Cerebellar nuclear complex (tissue), 1 donor: ENCODE data around the gene PALM2AKAP2.

Experiments used
- DNase-seq, 2 experiments: peaks; one replicate each; lab custom pipeline; 2025; lab: John Stamatoyannopoulos, UW

The PALM2AKAP2 gene

DNA sequence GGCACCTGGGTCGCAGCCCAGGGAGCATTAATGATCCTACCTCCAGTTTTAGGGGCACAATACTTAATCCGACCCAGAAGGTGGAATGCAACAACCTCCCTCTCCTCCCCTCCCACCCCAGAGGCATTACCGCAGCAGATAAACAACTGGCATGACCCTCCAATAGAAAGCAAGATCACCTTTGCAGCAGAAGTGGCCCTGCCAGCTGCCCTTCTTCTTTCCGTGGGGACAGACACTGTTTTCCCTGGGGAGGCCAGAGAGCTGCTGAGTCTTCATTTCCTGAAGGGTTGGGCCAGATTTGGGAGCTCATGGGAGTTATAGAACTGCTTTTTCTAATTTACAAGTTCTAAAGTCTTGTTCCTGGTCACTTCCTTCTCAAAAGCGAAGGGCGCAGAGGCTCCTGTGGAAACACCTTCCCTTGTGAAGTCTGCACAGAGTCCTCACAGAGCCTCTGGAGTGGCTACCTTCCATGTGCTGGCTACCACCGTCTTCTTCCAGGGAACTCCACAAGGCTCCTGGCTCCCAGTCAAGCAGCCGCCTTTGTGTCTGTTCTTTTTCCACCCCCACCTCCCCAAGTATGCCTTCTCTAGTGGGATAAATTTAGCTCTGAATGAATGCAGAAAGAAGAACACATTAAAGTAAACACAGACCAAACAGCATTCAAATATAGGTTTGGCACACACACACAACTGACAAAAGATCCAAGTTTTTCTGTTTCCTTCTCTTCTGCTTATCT, 8.0 kb upstream of the PALM2AKAP2 start:
- DNase-seq: no peak

- no peak for DNase-seq
Measured at GRCh38 chr9:109775516-109775915, 4.5 kb upstream of the PALM2AKAP2 start.

DNA sequence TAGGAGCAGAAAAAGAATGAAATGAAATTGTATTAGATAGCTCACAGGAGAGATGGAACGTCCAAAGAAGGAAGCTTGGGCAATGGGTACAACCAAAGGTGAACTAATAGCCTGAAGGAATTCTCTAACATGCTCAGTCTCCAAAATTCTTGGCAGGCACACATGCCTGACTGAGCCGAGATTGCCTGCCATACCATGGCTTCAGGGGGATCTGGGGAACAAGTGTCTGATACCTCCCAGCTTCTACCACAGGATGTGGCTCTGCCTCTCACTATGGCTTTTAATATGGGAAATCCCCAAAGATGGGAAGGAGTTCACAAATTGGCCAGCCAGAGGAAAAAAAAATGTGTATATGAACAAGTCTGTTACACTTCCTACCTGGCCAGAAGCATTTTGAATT, 3.6 kb upstream of the PALM2AKAP2 start:
- no peak for DNase-seq

- no peak for DNase-seq
Measured at GRCh38 chr9:109780453-109781033, 545 bp downstream of the PALM2AKAP2 start.

DNA sequence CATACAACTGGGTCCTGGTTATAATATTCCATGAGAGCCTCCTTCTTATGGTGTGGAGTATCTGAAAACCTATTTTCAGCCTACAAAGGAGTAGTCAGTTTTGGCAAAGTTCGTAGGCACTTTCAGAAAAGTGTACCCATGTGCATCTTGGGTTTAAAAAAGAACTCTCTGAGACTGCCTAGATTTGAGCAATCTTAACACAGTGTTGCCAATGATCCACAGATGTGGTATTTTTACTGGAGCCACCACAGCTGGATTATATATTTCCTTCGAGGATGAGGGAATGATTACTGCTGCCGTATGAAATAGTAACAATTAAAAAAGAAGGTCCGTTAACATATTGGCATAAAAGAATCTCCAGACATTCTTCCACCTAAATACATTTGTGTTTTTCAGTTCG, 1.1 kb downstream of the PALM2AKAP2 start:
- no peak for DNase-seq

- DNase-seq: no peak
Measured at GRCh38 chr9:109781541-109782197, 1.7 kb downstream of the PALM2AKAP2 start.

DNA sequence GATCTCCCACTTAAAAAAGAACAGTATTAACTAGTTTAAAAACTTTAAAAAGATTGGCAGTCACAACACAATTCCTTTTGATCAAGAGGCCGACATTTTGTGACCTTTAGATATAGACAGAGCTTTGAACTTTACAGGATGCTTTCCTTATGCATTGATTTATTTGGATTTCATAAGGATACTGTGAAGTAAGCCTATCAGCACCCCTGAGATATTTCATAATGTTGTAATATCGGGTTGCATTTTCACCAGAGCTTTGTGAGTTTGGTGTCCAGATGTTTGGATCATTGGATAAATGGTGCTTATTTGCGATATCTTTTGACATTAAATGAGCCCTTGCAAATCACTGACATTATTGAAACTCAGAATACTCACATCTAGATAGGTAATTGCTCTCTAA, 7.7 kb downstream of the PALM2AKAP2 start:
- no peak for DNase-seq

DNA sequence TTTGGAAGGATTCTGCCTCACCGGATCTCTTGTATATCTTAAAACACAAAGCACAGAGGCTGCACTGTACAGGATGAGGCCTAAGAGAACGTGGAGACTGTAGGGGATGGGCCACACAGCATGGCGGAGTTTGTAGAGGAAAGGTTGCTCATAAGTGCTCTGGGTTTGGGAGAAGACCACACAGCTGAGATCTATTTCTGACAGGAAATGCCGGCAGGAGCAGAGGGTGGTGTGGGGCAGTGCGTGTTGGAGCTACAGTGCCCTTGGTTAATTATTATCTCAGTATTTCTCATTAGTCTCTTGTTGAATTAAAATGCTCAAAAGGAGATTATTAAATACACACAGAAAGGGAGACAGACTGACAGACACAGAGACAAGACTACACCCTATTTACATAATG, 9.6 kb downstream of the PALM2AKAP2 start:
- DNase-seq: no peak

DNA sequence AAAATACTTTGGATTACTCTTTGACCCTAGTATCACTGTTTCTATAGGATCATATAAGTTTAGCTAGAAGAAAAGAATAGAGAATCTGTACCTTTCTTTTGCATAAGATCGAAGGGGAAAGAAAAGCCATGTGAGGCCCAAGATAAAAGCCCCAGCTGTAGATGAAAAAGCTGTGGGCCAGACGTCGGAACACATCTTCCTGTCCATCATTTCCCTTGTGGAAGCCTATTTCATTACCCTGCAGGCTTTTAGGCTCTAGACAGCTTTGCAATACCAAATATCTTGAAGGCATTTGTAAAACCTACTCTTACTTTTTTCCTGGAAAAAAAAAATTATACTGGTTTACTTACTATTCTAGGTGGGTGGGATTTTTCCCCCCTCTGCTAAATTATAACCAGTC, 10.0 kb downstream of the PALM2AKAP2 start:
- no peak for DNase-seq

- no peak for DNase-seq
Measured at GRCh38 chr9:109791003-109791677, 11.1 kb downstream of the PALM2AKAP2 start.

DNA sequence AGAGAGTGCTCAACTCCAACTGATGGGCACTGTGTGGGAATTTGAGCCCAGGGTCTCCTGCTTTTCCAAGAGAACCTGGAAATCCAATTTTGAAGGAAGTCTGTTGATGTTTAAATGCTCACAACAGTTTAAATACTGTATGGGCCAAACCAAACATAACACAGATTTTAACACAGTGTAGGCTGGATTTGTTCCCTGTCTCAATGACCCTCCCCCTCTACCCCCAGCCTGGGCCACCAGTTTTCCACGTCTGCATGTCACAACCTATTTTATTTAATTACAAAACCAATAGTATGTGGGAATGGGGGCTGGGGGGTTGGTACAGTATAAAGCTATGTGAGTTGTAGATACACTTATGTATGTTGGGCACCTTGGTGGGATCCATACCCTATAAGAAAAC, 11.7 kb downstream of the PALM2AKAP2 start:
- DNase-seq: no peak

GRCh38 chr9:109792951-109793546, 13.1 kb downstream of the PALM2AKAP2 start:
- DNase-seq: no peak

- no peak for DNase-seq
Measured at GRCh38 chr9:109793921-109794320, 13.9 kb downstream of the PALM2AKAP2 start.

- no peak for DNase-seq
Measured at GRCh38 chr9:109794361-109795012, 14.5 kb downstream of the PALM2AKAP2 start.

DNA sequence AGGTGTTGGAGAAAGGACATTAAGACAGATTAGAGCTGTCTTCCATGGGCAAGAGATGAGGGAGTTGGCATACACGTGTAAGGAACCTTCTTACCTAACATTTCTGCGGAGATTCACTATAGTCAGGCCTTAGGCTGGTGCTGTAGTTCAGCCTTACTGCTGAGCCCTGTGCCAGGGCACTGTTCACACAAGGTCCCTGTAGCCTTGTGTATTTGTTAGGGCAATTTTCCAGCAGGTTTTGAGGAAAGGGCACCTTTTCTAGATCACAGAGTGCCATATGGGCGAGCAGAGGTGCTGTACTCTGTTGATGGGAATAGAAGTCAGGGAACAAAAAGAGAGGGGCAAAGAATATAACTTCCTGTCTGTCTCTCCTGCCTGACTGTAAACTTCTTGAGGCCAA, 15.6 kb downstream of the PALM2AKAP2 start:
- DNase-seq: no peak

DNA sequence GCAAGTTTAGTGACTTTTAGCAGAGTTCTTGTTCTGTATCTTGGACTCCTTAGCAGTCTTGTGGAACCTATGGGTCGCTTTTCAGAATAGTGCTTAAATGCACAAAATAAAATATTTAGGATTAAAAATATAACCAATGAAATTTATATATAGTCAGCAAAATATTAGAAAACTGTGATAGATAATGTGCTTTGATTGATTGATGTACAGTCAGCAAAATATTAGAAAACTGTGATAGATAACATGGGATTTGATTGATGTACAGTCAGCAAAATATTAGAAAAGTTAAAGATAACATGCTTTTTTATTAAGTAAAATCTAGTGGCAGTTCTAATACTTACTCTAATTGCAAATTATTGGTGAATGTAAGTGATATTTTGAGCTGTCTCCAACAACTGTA, 16.1 kb downstream of the PALM2AKAP2 start:
- DNase-seq: no peak

DNA sequence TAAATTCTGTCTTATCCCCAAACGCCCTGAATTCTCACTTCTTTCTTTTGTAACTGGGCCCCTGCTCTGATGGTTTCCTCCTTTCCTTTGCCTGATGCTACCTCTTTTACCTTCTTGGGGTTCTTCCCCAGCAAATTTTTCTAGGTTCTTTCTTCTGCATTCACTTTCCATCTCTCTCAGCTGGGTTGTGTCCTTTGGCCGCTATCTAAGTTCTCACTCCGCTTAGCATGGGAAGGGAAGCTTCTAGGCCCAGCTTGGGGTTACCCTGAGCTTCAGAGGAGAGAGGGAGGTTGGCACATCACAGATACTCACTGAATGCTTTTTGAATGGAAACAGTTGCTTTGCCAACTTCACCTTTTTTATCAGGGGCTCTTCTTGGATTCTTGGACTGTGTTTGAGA, 17.0 kb downstream of the PALM2AKAP2 start:
- DNase-seq: no peak

DNA sequence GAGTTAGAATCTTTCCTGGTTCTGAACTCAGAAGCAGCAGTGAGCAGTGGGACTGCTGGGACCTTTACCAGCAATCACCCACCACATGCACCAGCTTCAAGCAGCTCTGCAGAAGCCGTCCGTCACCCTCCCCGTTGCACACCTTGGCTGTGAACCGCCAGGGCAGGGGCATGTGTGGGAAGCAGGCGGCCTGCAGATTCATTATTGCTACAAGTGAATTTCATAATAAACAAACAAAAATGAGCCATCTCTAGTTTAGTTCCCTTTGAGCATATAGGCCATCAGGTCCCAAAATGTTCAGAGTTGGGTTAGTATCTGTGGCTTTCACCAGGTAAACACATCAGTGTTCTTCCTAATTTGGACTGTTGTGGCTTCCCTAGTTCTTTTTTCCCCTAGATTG, 17.5 kb downstream of the PALM2AKAP2 start:
- DNase-seq: no peak

DNA sequence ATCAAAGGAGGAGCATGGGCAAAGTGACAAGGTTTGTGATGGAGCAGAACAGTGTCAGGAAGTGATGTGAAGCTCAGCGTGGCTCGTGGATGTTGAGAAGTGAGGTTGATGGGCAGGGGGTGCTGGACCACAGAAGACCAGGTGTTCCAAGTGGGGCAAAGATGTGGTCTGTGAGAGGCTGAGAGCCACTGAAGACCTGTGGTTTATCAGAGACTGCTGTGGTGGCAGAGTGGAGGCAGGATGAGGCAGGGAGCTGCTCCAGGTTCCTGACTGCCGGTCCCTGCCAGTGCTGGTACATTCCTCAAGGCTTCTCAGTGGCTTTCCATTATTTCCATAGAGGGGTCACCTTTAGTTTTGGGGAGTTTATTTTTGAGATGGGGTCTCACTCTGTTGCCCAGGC, 19.1 kb downstream of the PALM2AKAP2 start:
- DNase-seq: no peak

DNA sequence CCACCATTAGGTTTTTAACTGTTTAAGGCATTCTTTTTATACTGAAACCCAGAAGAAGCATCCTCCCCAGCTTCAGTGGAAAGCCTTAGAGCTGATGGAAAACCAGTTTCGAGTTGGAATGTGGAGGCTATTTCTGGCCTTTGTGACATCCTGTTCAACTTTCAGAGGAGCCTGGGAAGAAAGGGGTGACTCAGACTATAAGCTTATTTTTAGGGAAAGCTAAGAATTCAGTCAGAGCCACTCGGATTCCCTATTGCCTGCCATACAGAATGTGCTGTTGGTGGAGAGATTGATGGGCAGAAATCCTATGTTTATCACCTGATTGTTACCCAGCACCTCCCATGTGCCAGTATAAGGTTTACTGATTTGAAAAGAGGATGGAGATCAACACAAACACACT, 19.8 kb downstream of the PALM2AKAP2 start:
- DNase-seq: no peak

DNA sequence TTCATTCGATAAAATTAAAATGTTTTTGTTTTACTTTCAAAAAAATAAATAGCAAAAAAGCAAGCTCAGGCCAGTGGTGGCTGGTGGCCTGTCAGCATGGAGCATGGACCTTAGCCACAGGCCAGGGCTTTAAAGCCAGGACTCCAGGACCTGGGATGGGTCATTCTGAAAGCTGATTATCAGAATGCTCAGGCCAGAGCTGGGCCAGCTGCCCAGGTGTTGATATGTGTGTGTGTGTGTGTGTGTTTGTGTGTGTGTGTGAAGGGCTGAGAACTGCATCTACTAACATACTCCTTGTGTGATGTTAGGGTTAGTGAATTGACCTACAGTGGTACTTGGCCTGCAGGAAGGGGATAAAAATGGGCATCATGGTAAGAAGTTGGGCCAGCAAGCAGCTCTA, 21.5 kb downstream of the PALM2AKAP2 start:
- no peak for DNase-seq

DNA sequence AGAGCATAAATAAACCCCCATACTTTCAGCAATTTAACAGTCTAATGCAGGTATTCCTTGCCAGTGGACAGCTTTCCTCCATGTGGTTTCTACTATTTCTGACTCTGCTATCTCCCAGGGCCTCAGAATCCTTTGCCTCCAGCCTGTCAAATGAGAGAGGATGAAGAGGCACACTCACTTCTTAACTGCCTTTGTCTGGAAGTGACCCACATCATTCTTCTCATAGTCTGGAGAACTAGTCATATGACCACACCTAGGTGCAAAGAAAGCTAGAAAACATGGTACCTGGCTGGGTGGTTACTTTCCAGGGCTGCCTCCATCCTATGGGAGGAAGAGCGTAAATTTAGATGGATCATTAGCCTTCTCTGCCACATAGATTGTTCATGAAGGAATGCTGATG, 22.5 kb downstream of the PALM2AKAP2 start:
- no peak for DNase-seq
